GM21786 (cell line): Measurements from ENCODE around the gene DEFB123.
"Not testable (repeated sequence)": the region's sequence is repeated elsewhere in the genome, so short reads cannot be mapped to it uniquely, and the experiment has no call there.

Experiments
- ATAC-seq: cut with Tn5 transposase; IDR thresholded peaks from one replicate; pipeline ENCODE4 v1.9.1; 2021; ENCODE audit not compliant: unreplicated experiment

DEFB123 gene

DNA sequence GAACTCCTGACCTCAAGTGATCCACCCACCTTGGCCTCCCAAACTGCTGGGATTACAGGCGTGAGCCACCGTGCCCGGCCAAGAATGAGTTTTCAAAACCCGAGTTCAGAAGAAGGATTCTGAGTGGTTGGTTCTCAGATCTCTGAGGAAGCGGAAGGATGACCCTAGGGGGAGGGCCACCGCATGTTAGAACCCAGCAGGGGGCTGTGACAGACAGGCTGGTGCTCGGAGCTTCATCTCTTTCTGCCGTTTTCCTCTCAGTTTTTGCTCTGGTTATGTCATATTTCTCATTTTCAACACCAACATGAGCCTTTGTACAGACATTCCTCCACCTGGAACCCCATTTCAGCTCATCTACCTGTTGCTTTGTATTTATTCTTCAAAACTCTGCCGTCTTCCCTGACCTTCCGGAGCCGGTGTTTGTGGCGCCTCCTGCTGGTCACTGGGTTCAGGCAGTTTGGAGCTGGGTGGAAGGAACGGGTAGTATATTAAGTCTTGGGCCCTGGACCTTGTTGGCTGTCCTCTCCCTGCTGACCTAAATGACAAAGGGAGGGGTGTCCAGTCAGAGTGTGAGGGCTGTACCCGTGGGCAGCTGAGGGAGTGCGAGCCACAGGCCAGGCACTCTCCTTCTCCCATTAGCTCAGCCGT, at the start of gene DEFB123:
Gene DEFB123, plus strand, starts transcription at position 621 of the 648 bp plus-strand sequence. CDS start 67 bp downstream, outside the sequence.
- ATAC-seq = no peak

- ATAC-seq = no peak
These were observed 47.6 kb upstream of the DEFB123 start for GRCh38 chr20:31392836-31393235.

DNA sequence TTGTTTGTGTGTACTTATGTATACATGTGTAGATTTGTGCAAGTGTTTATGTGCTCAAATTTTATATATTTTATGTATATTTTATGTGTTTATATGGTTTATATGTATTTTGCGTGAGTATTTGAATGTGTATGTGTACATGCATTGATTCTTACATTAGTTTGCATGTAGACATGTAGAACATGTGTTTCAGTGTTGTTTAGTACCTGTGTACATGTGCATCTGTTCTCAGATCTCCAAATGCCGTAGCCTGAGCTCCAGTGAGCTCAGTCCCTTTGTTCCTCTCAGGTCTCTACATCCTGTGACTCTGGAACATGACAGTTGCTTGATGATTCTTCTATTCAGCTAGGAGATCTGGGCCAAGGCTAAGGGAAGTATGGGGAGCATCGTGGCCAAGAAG, 45.5 kb upstream of the DEFB123 start:
- no peak for ATAC-seq

- no peak for ATAC-seq
These were observed 36.5 kb upstream of the DEFB123 start for GRCh38 chr20:31403886-31404285.

DNA sequence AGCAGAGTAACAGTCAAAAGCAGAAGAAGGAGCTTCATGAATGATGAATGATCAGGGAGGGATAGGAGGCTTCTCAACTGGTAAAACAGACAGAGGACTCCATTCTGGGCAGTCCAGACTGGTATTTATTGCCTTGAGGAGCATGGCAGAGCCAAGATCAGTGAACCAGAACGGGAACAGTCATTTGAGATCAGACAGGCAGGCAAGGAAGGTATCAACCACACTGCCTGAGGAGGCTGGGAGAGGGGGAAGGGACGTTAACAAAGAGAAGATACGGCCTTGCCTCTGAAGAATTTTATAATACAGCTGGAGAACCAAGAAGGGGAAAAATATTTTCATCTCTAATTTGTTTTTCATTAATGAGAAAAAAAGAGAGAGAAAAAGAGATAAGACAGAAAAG, 34.3 kb upstream of the DEFB123 start, which contains the start of gene DEFB121:
Gene DEFB121, minus strand, starts transcription at position 101 of the 400 bp plus-strand sequence. Its CDS starts 63 bp downstream, at position 38.
- ATAC-seq = no peak

GRCh38 chr20:31410011-31410410, 30.4 kb upstream of the DEFB123 start:
- no peak for ATAC-seq

- ATAC-seq = no peak
These were observed 26.1 kb upstream of the DEFB123 start for GRCh38 chr20:31414381-31414780.

DNA sequence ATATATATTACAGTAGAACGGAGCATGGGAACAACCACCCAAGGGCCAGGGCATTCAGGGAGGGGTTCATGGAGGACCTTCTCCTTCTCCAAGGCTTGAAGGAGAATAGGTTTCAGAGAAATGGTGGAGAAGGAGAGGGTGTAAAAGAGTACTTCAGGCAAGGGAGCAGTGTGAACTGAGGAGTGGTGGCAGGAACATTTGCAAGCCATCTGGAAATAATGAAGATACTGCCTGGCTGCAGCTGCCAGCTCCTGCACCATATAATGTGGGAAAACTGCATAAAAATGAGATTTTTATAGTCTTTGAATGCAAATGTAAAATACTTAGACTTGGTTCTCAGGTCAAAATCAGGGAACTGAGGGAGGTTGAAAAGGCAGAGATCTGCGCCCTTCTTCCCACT, 24.8 kb upstream of the DEFB123 start:
- ATAC-seq = no peak

- ATAC-seq = no peak
These were observed 22.1 kb upstream of the DEFB123 start for GRCh38 chr20:31418307-31418706.

DNA sequence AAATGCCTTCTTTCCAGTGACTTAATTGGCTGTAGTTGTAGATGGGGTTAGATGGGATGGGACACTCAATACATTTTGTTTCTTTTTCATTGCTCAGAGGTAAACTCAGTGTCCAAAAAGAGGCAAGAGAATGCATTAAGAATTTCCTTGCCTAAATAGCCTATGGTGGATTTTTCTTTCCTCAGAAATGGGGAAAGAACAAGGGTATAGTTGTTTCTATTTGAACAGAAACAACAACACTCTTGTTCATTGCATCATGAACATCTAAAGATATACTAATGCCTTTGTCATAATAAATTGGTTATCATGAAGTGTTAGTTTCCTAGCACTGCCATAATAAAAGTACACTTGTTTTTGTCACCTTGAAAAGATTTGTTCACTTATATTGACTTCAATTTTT, 14.6 kb upstream of the DEFB123 start:
- ATAC-seq = no peak

GRCh38 chr20:31426891-31427551, 13.4 kb upstream of the DEFB123 start:
- not testable (repeated sequence) for ATAC-seq

DNA sequence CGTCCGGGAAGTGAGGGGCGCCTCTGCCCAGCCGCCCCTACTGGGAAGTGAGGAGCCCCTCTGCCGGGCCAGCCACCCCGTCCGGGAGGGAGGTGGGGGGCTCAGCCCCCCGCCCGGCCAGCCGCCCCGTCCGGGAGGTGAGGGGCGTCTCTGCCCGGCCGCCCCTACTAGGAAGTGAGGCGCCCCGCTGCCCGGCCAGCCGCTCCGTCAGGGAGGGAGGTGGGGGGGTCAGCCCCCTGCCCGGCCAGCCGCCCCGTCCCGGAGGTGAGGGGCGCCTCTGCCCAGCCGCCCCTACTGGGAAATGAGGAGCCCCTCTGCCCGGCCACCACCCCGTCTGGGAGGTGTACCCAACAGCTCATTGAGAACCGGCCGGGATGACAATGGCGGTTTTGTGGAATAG, 12.9 kb upstream of the DEFB123 start:
- not testable (repeated sequence) for ATAC-seq

- no peak for ATAC-seq
These were observed 9.8 kb upstream of the DEFB123 start for GRCh38 chr20:31430568-31431115.

- ATAC-seq = no peak
These were observed 5.8 kb downstream of the DEFB123 start for GRCh38 chr20:31446084-31446819.

DNA sequence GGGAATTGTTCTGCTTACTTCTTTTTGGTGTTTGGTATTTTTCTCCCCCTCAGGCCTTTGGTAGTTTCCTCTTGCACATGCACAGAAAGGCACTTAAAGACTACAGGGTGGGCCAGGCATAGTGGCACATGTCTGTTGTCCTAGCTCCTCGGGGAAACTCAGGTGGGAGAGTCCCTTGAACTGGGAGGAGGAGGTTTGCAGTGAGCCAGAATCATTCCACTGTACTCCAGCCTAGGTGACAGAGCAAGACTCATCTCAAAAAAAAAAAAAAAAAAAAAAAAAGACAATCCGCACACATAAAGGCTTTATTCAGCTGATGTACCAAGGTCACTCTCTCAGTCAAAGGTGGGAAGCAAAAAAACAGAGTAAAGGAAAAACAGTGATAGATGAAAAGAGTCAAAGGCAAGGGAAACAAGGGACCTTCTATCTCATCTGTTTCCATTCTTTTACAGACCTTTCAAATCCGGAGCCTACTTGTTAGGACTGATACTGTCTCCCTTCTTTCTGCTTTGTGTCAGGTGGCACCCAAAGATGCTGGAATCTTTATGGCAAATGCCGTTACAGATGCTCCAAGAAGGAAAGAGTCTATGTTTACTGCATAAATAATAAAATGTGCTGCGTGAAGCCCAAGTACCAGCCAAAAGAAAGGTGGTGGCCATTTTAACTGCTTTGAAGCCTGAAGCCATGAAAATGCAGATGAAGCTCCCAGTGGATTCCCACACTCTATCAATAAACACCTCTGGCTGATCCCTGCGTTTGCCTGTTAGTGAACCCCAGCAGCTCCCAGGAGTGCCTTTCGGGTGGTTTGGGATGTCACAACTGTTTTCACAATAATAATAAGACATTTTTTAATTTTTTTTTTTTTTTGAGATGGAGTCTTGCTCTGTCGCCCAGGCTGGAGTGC, 9.3 kb downstream of the DEFB123 start:
- ATAC-seq = no peak

- no peak for ATAC-seq
These were observed 12.1 kb downstream of the DEFB123 start for GRCh38 chr20:31452575-31452974.

DNA sequence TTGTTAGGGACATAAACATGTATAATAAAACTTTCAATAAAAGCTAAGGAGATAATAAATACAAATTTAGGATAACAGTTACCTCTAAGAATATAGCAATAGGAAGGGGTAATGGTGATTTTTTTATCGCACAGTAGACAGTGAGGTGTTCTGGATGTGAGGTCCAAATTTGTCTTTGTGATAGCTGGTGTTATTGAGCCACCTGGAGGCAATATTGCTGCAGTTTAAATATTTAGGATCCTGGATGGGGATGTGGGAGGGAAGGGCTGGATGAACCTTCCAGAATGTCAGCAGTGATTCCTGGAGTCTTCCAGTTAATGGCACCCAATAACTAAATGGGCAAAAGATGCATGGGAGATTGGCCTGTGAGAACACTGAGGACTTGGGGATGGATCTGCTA, 13.9 kb downstream of the DEFB123 start:
- no peak for ATAC-seq

- ATAC-seq = not testable (repeated sequence)
These were observed 30.5 kb downstream of the DEFB123 start for GRCh38 chr20:31470946-31471345.

DNA sequence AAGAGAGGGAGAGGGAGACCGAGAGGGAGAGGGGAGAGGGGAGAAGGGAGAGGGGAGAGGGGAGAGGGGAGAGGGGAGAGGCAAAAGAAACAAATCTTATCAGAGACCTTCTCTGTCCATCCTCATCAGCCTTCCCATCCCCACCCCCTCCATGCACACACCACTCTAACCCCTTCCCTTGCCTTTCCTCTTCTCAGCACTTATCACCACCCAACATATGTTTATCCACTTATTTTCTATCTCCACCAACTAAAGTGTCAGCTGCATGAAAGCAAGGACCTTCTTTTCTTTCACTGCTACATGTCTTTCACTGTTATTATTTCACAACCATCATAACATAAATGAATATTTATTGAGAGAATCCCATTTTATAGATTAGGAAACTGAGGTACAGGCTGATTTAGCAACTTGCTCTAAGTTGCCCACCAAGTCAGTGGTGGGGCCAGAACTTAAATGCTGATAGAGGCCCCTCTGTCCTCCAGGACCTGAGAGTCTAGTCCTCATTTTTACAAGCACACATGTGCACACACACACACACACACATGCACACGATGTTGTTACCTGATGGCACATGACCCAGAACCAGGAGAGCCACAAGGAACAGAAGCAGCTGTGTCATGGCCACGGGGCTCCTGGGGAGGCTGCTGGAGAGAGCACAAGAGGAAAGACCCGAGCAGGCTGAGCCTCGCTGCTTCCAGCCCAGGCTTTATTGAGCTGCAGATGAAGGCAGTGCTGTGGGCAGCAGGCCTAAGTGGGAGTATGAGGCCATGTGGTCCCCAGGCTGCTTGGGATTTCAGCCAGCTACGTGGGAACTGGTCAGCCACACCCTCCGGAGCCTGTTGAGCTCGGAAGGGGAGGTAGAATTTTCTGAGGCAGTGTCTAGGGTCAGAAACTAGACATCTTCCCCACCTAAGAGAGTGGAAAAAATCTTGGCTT, 32.2 kb downstream of the DEFB123 start:
- no peak for ATAC-seq
